ENCODE measurements around the gene TMEM213. TPM values are rescaled to one million over a fixed set of nuclear protein-coding genes. Genes with fewer than 3 reads are reported as not detected.

TMEM213 gene
- total and polyA plus RNA-seq, 2 donors (not counting 1 experiment from before 2014, with no cell fraction given), result not detected

GRCh38 chr7:138776166-138776833 lies 21.5 kb upstream of the TMEM213 start:
- Histone ChIP-seq H3K27ac (ENCODE audit: insufficient read depth, low read length) (no peak overlapping the region), H3K4me1 (ENCODE audit: control insufficient read depth, extremely low read depth, insufficient read depth, low read length) (no peaks in the 10 kb centered on the region), H3K4me3 (replicated peaks in 1 of 4; ENCODE audit: control extremely low read depth in 1 of 4, insufficient read depth in 1 of 4, low read depth in 3 of 4, low read length in 4 of 4) (no peak overlapping the region), H3K27me3 (ENCODE audit: control insufficient read depth, insufficient read depth, low read length) (no peaks in the 10 kb centered on the region), H3K4me2 (ENCODE audit: extremely low read depth, insufficient read depth, low read length) (no peak overlapping the region), H3K9me3 (ENCODE audit: control insufficient read depth, insufficient read depth, low read depth, low read length) (no peaks in the 10 kb centered on the region), H3K79me2 (ENCODE audit: control insufficient read depth, insufficient read depth, low read length) (no peaks in the 10 kb centered on the region), H4K20me1 (ENCODE audit: control insufficient read depth, extremely low read depth, insufficient read depth, low read length) (no peaks in the 10 kb centered on the region), H3K36me3 (ENCODE audit: control insufficient read depth, insufficient read depth, low read length) (no peaks in the 10 kb centered on the region), H2AFZ (ENCODE audit: low read length) (no peak overlapping the region), H3K9ac (ENCODE audit: insufficient read depth, low read length) (no peak overlapping the region)
- DNase-seq (ENCODE audit: low read depth in 2 of 2), result no peak
- no peak for TF ChIP-seq EZH2 (IDR thresholded peaks at IDR 0.05; ENCODE audit: low read length, missing control alignments)
- TF ChIP-seq, protein P1, sequence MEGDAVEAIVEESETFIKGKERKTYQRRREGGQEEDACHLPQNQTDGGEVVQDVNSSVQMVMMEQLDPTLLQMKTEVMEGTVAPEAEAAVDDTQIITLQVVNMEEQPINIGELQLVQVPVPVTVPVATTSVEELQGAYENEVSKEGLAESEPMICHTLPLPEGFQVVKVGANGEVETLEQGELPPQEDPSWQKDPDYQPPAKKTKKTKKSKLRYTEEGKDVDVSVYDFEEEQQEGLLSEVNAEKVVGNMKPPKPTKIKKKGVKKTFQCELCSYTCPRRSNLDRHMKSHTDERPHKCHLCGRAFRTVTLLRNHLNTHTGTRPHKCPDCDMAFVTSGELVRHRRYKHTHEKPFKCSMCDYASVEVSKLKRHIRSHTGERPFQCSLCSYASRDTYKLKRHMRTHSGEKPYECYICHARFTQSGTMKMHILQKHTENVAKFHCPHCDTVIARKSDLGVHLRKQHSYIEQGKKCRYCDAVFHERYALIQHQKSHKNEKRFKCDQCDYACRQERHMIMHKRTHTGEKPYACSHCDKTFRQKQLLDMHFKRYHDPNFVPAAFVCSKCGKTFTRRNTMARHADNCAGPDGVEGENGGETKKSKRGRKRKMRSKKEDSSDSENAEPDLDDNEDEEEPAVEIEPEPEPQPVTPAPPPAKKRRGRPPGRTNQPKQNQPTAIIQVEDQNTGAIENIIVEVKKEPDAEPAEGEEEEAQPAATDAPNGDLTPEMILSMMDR (conservative IDR thresholded peaks at IDR 0.05 in 1 of 2, IDR thresholded peaks at IDR 0.05 in 1 of 2; ENCODE audit: low read depth in 1 of 2, low read length in 2 of 2), result no peak

GRCh38 chr7:138781004-138781403 lies 16.8 kb upstream of the TMEM213 start:
- TF ChIP-seq, protein P1 (conservative IDR thresholded peaks at IDR 0.05 in 1 of 2, IDR thresholded peaks at IDR 0.05 in 1 of 2; ENCODE audit: low read depth in 1 of 2, low read length in 2 of 2), result no peak
- TF ChIP-seq EZH2 (IDR thresholded peaks at IDR 0.05; ENCODE audit: low read length, missing control alignments), result no peak
- H3K9me3 ChIP-seq (ENCODE audit: control insufficient read depth, insufficient read depth, low read depth, low read length), result no peaks in the 10 kb centered on the region
- H2AFZ ChIP-seq (ENCODE audit: low read length), result no peak overlapping the region
- H3K79me2 ChIP-seq (ENCODE audit: control insufficient read depth, insufficient read depth, low read length), result no peaks in the 10 kb centered on the region
- no peak overlapping the region for H3K9ac ChIP-seq (ENCODE audit: insufficient read depth, low read length)
- no peak for DNase-seq (ENCODE audit: low read depth in 2 of 2)
- no peak overlapping the region for H3K4me2 ChIP-seq (ENCODE audit: extremely low read depth, insufficient read depth, low read length)
- no peaks in the 10 kb centered on the region for H3K27me3 ChIP-seq (ENCODE audit: control insufficient read depth, insufficient read depth, low read length)
- H3K4me3 ChIP-seq (replicated peaks in 1 of 4; ENCODE audit: control extremely low read depth in 1 of 4, insufficient read depth in 1 of 4, low read depth in 3 of 4, low read length in 4 of 4), result no peak overlapping the region
- H3K4me1 ChIP-seq (ENCODE audit: control insufficient read depth, extremely low read depth, insufficient read depth, low read length), result no peaks in the 10 kb centered on the region
- H3K36me3 ChIP-seq (ENCODE audit: control insufficient read depth, insufficient read depth, low read length), result no peaks in the 10 kb centered on the region
- no peak overlapping the region for H3K27ac ChIP-seq (ENCODE audit: insufficient read depth, low read length)
- no peaks in the 10 kb centered on the region for H4K20me1 ChIP-seq (ENCODE audit: control insufficient read depth, extremely low read depth, insufficient read depth, low read length)

DNA sequence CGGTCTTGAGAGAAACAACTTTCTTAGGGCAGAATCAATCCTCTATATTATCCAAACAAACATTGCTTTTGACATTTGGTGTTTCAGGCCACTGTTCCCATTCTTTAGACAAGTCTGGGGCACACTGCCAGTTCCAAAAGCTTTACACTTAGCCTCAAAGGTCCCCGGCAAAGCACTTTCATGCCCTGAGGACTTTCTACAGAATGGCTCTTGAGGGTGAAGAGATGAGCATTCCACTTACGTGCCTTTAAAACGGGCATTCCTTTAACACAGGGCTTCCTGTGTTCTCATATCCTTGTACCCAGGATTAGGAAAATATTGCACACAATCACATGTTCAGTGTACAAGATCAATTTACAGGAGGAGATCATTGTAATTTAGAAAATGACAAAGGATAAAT lies 13.1 kb upstream of the TMEM213 start:
- DNase-seq (ENCODE audit: low read depth in 2 of 2), result no peak
- Histone ChIP-seq H3K4me1 (ENCODE audit: control insufficient read depth, extremely low read depth, insufficient read depth, low read length) (no peaks in the 10 kb centered on the region), H3K9ac (ENCODE audit: insufficient read depth, low read length) (no peak overlapping the region), H3K36me3 (ENCODE audit: control insufficient read depth, insufficient read depth, low read length) (no peaks in the 10 kb centered on the region), H3K4me3 (replicated peaks in 1 of 4; ENCODE audit: control extremely low read depth in 1 of 4, insufficient read depth in 1 of 4, low read depth in 3 of 4, low read length in 4 of 4) (no peak overlapping the region), H3K27ac (ENCODE audit: insufficient read depth, low read length) (no peak overlapping the region), H3K79me2 (ENCODE audit: control insufficient read depth, insufficient read depth, low read length) (no peaks in the 10 kb centered on the region), H3K27me3 (ENCODE audit: control insufficient read depth, insufficient read depth, low read length) (no peaks in the 10 kb centered on the region), H2AFZ (ENCODE audit: low read length) (no peak overlapping the region), H3K9me3 (ENCODE audit: control insufficient read depth, insufficient read depth, low read depth, low read length) (no peaks in the 10 kb centered on the region), H3K4me2 (ENCODE audit: extremely low read depth, insufficient read depth, low read length) (no peak overlapping the region), H4K20me1 (ENCODE audit: control insufficient read depth, extremely low read depth, insufficient read depth, low read length) (no peaks in the 10 kb centered on the region)
- TF ChIP-seq, protein P1 (conservative IDR thresholded peaks at IDR 0.05 in 1 of 2, IDR thresholded peaks at IDR 0.05 in 1 of 2; ENCODE audit: low read depth in 1 of 2, low read length in 2 of 2), result no peak
- TF ChIP-seq EZH2 (IDR thresholded peaks at IDR 0.05; ENCODE audit: low read length, missing control alignments), result no peak
